H9 (cell line): ENCODE measurements around the gene PIGK. TPM values are rescaled to one million over a fixed set of nuclear protein-coding genes. Genes with fewer than 3 reads are reported as not detected.

ENCODE experiments used
- DNase-seq: peaks from one replicate; pipeline ENCODE4 v3.0.0-alpha.2; 2017
- H2AFZ ChIP-seq: one replicate; pipeline ENCODE4 v1.6.1; 2013; ENCODE audit warnings: mild to moderate bottlenecking, low read length, control low read depth, moderate library complexity
- H2AK5ac ChIP-seq: 2 replicates; pipeline ENCODE4 v1.6.1; 2013; ENCODE audit warnings: low read length, control low read depth, mixed read lengths; ENCODE audit not compliant: insufficient read length
- H2BK120ac ChIP-seq: one replicate; pipeline ENCODE4 v1.6.1; 2013; ENCODE audit warnings: low read depth, mild to moderate bottlenecking, low read length, control low read depth, inconsistent platforms; ENCODE audit not compliant: poor library complexity, severe bottlenecking
- H2BK12ac ChIP-seq: 2 replicates; pipeline ENCODE4 v1.6.1; 2013; ENCODE audit warnings: low read length, control low read depth, mixed read lengths, low read depth; ENCODE audit not compliant: insufficient read length
- H2BK15ac ChIP-seq: 2 replicates; pipeline ENCODE4 v1.6.1; 2013; ENCODE audit warnings: low read depth, low read length, control low read depth
- H2BK20ac ChIP-seq: one replicate; pipeline ENCODE4 v1.6.1; 2013; ENCODE audit warnings: low read depth, mild to moderate bottlenecking, low read length, control low read depth, inconsistent platforms; ENCODE audit not compliant: poor library complexity, severe bottlenecking
- H2BK5ac ChIP-seq: 2 replicates; pipeline ENCODE4 v1.6.1; 2013; ENCODE audit warnings: low read length, control low read depth, mixed read lengths; ENCODE audit not compliant: insufficient read length
- H3K14ac ChIP-seq: 2 replicates; pipeline ENCODE4 v1.6.1; 2013; ENCODE audit warnings: low read length, control low read depth; ENCODE audit not compliant: insufficient read depth
- H3K18ac ChIP-seq: 2 replicates; pipeline ENCODE4 v1.6.1; 2013; ENCODE audit warnings: low read depth, mild to moderate bottlenecking, mixed read lengths, low read length, control low read depth; ENCODE audit not compliant: insufficient read length
- H3K23ac ChIP-seq: 2 replicates; pipeline ENCODE4 v1.6.1; 2013; ENCODE audit warnings: low read length, control low read depth, mixed read lengths, low read depth; ENCODE audit not compliant: insufficient read length
- H3K23me2 ChIP-seq: 2 replicates; pipeline ENCODE4 v1.6.1; 2013; ENCODE audit warnings: low read depth, mild to moderate bottlenecking, mixed read lengths, low read length, control low read depth; ENCODE audit not compliant: insufficient read length, poor library complexity, severe bottlenecking
- H3K27ac ChIP-seq: 2 replicates; pipeline ENCODE4 v1.5.1; 2013; ENCODE audit warnings: low read length, control low read depth, mixed read lengths, low read depth; ENCODE audit not compliant: insufficient read length
- H3K27me3 ChIP-seq: 2 replicates; pipeline ENCODE4 v1.6.1; 2013; ENCODE audit warnings: low read length, control low read depth, inconsistent platforms; ENCODE audit not compliant: insufficient read depth
- H3K4ac ChIP-seq: 2 replicates; pipeline ENCODE4 v1.6.1; 2013; ENCODE audit warnings: low read depth, mild to moderate bottlenecking, control low read depth, inconsistent platforms, low read length, moderate library complexity
- H3K4me1 ChIP-seq: 2 replicates; pipeline ENCODE4 v1.6.1; 2013; ENCODE audit warnings: low read length, control low read depth, inconsistent platforms; ENCODE audit not compliant: insufficient read depth
- H3K4me2 ChIP-seq: 2 replicates; pipeline ENCODE4 v1.6.1; 2013; ENCODE audit warnings: low read length, control low read depth, mixed read lengths; ENCODE audit not compliant: insufficient read length, insufficient read depth
- H3K56ac ChIP-seq: 2 replicates; pipeline ENCODE4 v1.6.1; 2013; ENCODE audit warnings: low read depth, mild to moderate bottlenecking, mixed read lengths, low read length, control low read depth; ENCODE audit not compliant: insufficient read length
- H3K79me1 ChIP-seq: 2 replicates; pipeline ENCODE4 v1.6.1; 2013; ENCODE audit warnings: low read depth, mild to moderate bottlenecking, moderate library complexity, low read length, control low read depth, inconsistent platforms; ENCODE audit not compliant: insufficient read depth, poor library complexity, severe bottlenecking
- H3K79me2 ChIP-seq: 2 replicates; pipeline ENCODE4 v1.6.1; 2013; ENCODE audit warnings: low read length, control low read depth, inconsistent platforms; ENCODE audit not compliant: insufficient read depth
- H3K9ac ChIP-seq: 2 replicates; pipeline ENCODE4 v1.6.1; 2013; ENCODE audit warnings: low read length, control low read depth, mixed read lengths; ENCODE audit not compliant: insufficient read length; ENCODE audit errors: extremely low read depth
- H3K9me3 ChIP-seq: one replicate; pipeline ENCODE4 v1.6.1; 2013; ENCODE audit warnings: low read depth, low read length, inconsistent platforms; ENCODE audit not compliant: control insufficient read depth
- H3T11ph ChIP-seq: one replicate; pipeline ENCODE4 v1.6.1; 2013; ENCODE audit warnings: mild to moderate bottlenecking, low read length, control low read depth, inconsistent platforms
- H4K20me1 ChIP-seq: one replicate; pipeline ENCODE4 v1.6.1; 2013; ENCODE audit not compliant: control insufficient read depth, insufficient read length, insufficient read depth
- H4K5ac ChIP-seq: 2 replicates; pipeline ENCODE4 v1.6.1; 2013; ENCODE audit warnings: low read depth, mild to moderate bottlenecking, mixed read lengths, low read length, control low read depth; ENCODE audit not compliant: insufficient read length
- H4K8ac ChIP-seq: replicated peaks from 2 replicates; pipeline ENCODE4 v1.6.1; 2013; ENCODE audit warnings: low read length, control low read depth, mixed read lengths, low read depth; ENCODE audit not compliant: insufficient read length
- H4K91ac ChIP-seq: 2 replicates; pipeline ENCODE4 v1.6.1; 2013; ENCODE audit warnings: low read depth, mild to moderate bottlenecking, moderate library complexity, mixed read lengths, low read length, control low read depth; ENCODE audit not compliant: insufficient read length
- H3K27ac Mint-ChIP-seq, 3 experiments: 2 replicates in 2 of 3; 3 replicates in 1 of 3; pipeline ENCODE4 v1.8.0; 2020 to 2021; ENCODE audit warnings: mixed read lengths in 3 of 3, mild to moderate bottlenecking in 1 of 3, moderate library complexity in 1 of 3
- H3K27me3 Mint-ChIP-seq: 2 replicates; pipeline ENCODE4 v1.8.0; 2021; ENCODE audit warnings: low read depth, mild to moderate bottlenecking, moderate library complexity, mixed read lengths
- H3K36me3 Mint-ChIP-seq, 3 experiments: 2 replicates in 2 of 3; 3 replicates in 1 of 3; pipeline ENCODE4 v1.8.0; 2020 to 2021; ENCODE audit warnings: low read depth in 3 of 3, mixed read lengths in 3 of 3; ENCODE audit not compliant: insufficient read depth in 1 of 3
- H3K4me1 Mint-ChIP-seq, 2 experiments: 2 replicates each; pipeline ENCODE4 v1.8.0; 2020; ENCODE audit warnings: mixed read lengths in 2 of 2
- H3K4me3 Mint-ChIP-seq, 2 experiments: 2 replicates in 1 of 2; 3 replicates in 1 of 2; pipeline ENCODE4 v1.8.0; 2020 to 2021; ENCODE audit warnings: mild to moderate bottlenecking in 2 of 2, mixed read lengths in 2 of 2, moderate library complexity in 1 of 2
- H3K9me3 Mint-ChIP-seq, 2 experiments: 2 replicates in 1 of 2; 3 replicates in 1 of 2; pipeline ENCODE4 v1.8.0; 2020; ENCODE audit warnings: mild to moderate bottlenecking in 2 of 2, mixed read lengths in 2 of 2, moderate library complexity in 1 of 2
- CTCF ChIP-seq: fragments of 200-600 bp; sonication (generic); conservative IDR thresholded peaks from 3 replicates; pipeline ENCODE4 v1.8.0; 2021; ENCODE audit warnings: antibody characterized with exemption, mild to moderate bottlenecking
- WGBS: extraction: QIAGEN DNeasy Blood & Tissue Kit; methylation state at CpG from one replicate; pipeline ENCODE4 v1.1.7; 2013; ENCODE audit warnings: missing lambda C conversion rate, low lambda C conversion rate, mixed read lengths; ENCODE audit not compliant: insufficient read length; ENCODE audit errors: extremely low coverage; 5-methylcytosine and 5-hydroxymethylcytosine counted together
- total RNA-seq: library from RNA; stranded (reverse); gene quantifications from 2 replicates; pipeline ENCODE4 v1.2.1, GENCODE V29; 2021

PIGK gene
- total RNA-seq, 1 experiment from 2014 or later, result 22.1 TPM

- Histone ChIP-seq H3K18ac (no peak overlapping the region), H2AFZ (no peak overlapping the region), H4K91ac (no peak overlapping the region), H2AK5ac (no peak overlapping the region), H2BK120ac (no peak overlapping the region), H2BK5ac (no peak overlapping the region), H3K9me3 (no peaks in the 10 kb centered on the region), H3T11ph (no peak overlapping the region), H2BK20ac (no peak overlapping the region), H2BK12ac (no peak overlapping the region), H4K8ac (no peak overlapping the region), H3K23me2 (no peaks in the 10 kb centered on the region), H3K4ac (no peak overlapping the region), H3K9ac (no peak overlapping the region), H3K56ac (no peak overlapping the region), H2BK15ac (no peak overlapping the region), H3K27me3 (no peaks in the 10 kb centered on the region), H3K4me1 (no peaks in the 10 kb centered on the region), H3K79me2 (no peaks in the 10 kb centered on the region), H3K4me2 (no peak overlapping the region), H3K79me1 (no peaks in the 10 kb centered on the region), H3K23ac (no peak overlapping the region), H3K14ac (no peak overlapping the region), H3K27ac (no peak overlapping the region), H4K20me1 (no peaks in the 10 kb centered on the region), H4K5ac (no peak overlapping the region)
- no CpG with 5 or more reads among the region's 8 CpGs for WGBS
- peaks cover 2 to 4% of the 10 kb centered on the region in 2 experiments; a peak in 2 of 5 replicates for H3K9me3 Mint-ChIP-seq
- no peaks in the 10 kb centered on the region for H3K4me1 Mint-ChIP-seq
- H3K27me3 Mint-ChIP-seq, result no peaks in the 10 kb centered on the region
- no peak for TF ChIP-seq CTCF
- H3K27ac Mint-ChIP-seq, result no peak overlapping the region
- H3K36me3 Mint-ChIP-seq, result no peaks in the 10 kb centered on the region
- no peak for DNase-seq
- no peak overlapping the region for H3K4me3 Mint-ChIP-seq
Observed at GRCh38 chr1:77039739-77040138, 179.5 kb downstream of the PIGK start.
